T-helper 2 cell treated with Interferon-gamma antibody and Interleukin-4, amounts not matched to agents 5 μg/mL and 100 μg/mL, for 36 hours (primary cell): ENCODE results near the gene CDH13.

ENCODE experiments used
- DNase-seq: peaks from one replicate; pipeline ENCODE4 v3.0.0; 2021; ENCODE audit warnings: low spot score
- H3K27ac Mint-ChIP-seq: one replicate; pipeline ENCODE4 v1.8.0; 2021; ENCODE audit warnings: mild to moderate bottlenecking, mixed read lengths
- H3K27me3 Mint-ChIP-seq: one replicate; pipeline ENCODE4 v1.8.0; 2021; ENCODE audit warnings: low read depth, mixed read lengths
- H3K36me3 Mint-ChIP-seq: one replicate; pipeline ENCODE4 v1.8.0; 2021; ENCODE audit warnings: low read depth, mixed read lengths
- H3K4me1 Mint-ChIP-seq: one replicate; pipeline ENCODE4 v1.8.0; 2021; ENCODE audit warnings: low read depth, mixed read lengths
- H3K4me3 Mint-ChIP-seq: one replicate; pipeline ENCODE4 v1.8.0; 2022; ENCODE audit warnings: mild to moderate bottlenecking, moderate library complexity, mixed read lengths
- H3K9me3 Mint-ChIP-seq: one replicate; pipeline ENCODE4 v1.8.0; 2021; ENCODE audit warnings: mixed read lengths

CDH13 gene

DNA sequence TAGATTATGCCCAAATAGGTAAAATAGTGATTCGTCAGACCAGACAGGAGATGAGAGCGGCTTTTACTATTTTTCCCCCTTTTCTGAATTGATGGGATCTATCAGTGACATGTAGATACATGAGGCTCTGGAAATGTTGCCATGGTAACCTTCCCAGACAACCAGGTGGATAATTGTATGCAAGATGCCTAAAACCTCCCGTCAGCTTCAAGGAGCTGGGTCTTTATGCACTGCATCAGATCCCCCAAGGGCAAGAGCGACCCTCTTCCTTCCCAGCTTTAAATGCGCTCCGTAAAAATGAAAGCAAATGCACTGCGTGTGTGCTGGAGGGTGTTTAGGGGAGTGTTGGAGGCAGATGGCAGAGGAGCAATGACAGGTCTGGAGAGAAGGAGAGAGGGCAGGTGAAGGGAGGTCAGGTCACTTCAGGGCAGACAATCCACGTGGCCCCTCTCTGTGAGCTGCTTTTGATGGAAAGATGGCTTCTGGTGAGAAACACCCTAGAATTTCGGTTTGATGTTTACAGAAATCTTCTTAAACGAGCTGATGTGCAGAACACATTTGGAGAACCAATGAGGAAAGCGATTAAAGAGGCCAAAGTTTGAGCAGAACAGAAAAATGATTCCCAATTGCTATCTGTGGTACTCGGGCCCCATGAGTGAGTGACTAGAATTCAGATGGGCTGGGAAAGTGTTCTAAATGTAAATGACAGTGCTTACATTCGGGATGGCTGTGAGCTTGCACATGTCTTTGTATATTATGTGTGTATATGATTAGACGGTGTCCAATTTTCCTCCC is 719.3 kb downstream of the CDH13 start:
- Mint-ChIP-seq H3K27me3 (no peaks in the 10 kb centered on the region), H3K4me3 (no peak overlapping the region), H3K27ac (no peak overlapping the region), H3K36me3 (no peaks in the 10 kb centered on the region), H3K9me3 (no peaks in the 10 kb centered on the region), H3K4me1 (no peaks in the 10 kb centered on the region)
- DNase-seq: no peak

DNA sequence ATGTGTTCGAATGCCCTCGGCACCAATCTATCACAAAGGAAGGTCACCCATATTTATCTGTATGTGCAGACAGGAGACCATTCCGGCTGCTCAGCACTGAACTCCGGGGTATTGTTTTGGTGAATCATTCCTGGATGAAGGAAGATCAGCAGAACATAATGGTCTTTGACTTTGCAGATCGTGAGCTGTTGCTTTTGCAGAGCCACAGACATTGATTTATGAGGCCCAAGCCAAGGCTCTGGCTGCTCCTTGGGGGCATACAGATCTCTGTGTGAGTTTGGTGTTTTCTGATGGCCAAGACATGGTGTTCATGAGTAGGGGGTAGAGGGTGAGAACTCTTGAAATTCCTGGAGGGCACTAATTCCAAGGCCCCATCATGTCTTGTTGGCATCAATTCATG is 722.2 kb downstream of the CDH13 start:
- no peak for DNase-seq
- Mint-ChIP-seq H3K36me3 (no peaks in the 10 kb centered on the region), H3K4me1 (no peaks in the 10 kb centered on the region), H3K4me3 (no peak overlapping the region), H3K9me3 (no peaks in the 10 kb centered on the region), H3K27ac (no peak overlapping the region), H3K27me3 (no peaks in the 10 kb centered on the region)

DNA sequence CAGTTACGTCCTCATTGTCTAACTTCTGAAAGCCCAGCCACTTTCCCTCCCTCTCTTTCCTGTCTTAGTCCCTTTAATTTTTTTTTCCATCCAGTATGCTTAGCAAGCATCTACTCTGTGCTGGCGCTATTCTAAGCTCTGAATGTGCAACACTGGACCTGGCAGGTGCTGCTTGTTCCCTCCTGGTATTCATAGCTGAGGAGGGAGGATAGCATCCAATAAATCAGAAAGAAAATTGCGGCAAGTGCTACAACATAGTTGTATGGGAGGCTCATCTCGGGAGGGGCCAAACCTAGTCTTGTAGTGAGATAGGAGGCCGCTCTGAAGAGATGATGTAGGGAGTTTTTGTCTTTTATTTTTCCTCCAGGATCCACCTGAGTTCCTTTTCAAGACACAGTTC is 723.7 kb downstream of the CDH13 start:
- no peak for DNase-seq
- no peak overlapping the region for H3K27ac Mint-ChIP-seq
- no peaks in the 10 kb centered on the region for H3K4me1 Mint-ChIP-seq
- H3K9me3 Mint-ChIP-seq: no peaks in the 10 kb centered on the region
- no peaks in the 10 kb centered on the region for H3K27me3 Mint-ChIP-seq
- no peaks in the 10 kb centered on the region for H3K36me3 Mint-ChIP-seq
- no peak overlapping the region for H3K4me3 Mint-ChIP-seq

DNA sequence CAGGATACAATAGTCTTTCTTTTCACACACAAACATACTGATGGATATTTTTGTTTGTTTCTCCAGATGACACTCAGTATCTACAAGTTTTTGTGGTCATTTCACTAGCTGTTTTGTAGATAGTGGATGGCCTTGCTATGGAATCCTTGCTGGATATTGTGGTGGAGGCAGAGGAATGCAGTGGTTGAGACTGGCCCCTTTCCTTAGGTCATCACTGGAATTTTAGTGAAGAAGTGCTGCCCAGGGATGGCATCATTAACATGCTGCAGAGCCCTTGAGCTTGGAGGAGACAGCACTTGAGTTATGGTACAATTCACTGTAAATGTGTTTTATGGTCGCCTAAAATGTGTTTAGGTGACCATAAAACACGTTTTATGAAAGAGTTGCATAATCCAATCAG is 725.1 kb downstream of the CDH13 start:
- Mint-ChIP-seq H3K4me3 (no peak overlapping the region), H3K27me3 (no peaks in the 10 kb centered on the region), H3K9me3 (no peaks in the 10 kb centered on the region), H3K27ac (no peak overlapping the region), H3K36me3 (no peaks in the 10 kb centered on the region), H3K4me1 (no peaks in the 10 kb centered on the region)
- no peak for DNase-seq

DNA sequence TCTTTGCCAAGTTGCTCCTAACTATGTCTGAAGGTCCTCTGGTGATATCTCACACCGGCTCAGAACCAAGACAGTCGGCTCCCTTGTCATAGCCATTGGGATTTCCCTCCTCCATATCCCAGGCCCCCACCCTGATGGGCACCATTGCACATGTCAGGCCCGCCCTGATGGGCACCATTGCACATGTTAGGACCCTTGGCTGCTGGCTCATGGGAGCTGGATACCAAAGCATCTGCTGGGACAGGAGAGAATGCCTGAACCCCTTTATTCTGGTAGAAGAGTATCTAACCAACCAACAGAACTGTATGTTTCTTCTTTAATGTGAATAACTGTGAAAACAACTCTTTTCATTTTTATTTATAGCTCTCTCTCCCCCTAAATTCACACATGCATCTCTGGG is 726.5 kb downstream of the CDH13 start:
- Mint-ChIP-seq H3K36me3 (no peaks in the 10 kb centered on the region), H3K9me3 (no peaks in the 10 kb centered on the region), H3K27ac (no peak overlapping the region), H3K4me3 (no peak overlapping the region), H3K4me1 (no peaks in the 10 kb centered on the region), H3K27me3 (no peaks in the 10 kb centered on the region)
- no peak for DNase-seq

DNA sequence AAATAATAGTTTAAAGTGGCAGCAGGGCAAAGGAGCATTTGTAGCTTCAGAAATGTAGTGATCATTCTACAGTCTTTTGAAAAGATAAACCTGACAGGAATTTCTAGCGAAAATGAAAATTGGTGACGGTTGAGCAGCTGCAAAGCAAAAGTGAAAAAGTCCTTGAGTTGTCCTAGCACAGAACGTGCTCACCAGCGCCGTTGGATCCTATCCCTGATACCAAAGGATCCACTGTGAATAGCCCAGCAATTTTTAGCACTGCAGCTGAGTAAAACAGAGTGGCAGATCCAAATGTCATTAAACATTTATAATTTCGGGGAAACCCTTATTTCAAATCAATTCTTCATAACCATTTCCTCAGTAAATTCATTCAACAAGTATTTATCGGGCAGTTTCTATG is 727.2 kb downstream of the CDH13 start:
- Mint-ChIP-seq H3K4me1 (no peaks in the 10 kb centered on the region), H3K4me3 (no peak overlapping the region), H3K9me3 (no peaks in the 10 kb centered on the region), H3K27ac (no peak overlapping the region), H3K36me3 (no peaks in the 10 kb centered on the region), H3K27me3 (no peaks in the 10 kb centered on the region)
- DNase-seq: no peak

DNA sequence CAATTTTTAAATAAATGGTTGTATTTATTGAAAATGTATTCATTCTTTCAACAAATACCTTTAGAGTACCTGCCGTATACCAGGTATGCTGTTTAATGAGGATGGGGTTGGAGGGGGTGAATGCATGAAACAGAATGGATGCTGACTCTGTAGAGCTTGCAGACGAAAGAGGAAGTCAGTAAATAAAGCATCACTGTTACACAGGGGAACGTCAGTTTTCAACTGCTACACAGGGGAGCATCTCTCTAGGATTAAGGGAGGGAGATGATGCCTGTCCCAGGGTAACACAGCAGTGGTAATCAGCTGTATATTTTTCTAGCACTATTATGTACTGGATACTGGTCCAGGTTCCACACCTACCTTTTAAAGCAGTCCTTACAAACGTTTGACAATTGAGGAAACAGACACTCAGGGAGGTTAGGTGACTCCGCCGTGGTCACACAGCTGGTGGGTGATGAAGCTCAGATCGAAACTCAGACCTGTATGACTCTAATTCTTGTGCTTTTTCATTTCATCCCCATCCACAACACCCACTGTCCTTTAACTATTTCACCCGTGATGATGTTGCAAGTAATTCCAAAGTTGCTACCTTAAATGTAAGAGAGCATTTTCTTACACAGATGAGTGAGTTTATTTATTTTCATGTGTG is 728.9 kb downstream of the CDH13 start:
- no peaks in the 10 kb centered on the region for H3K9me3 Mint-ChIP-seq
- H3K4me3 Mint-ChIP-seq: no peak overlapping the region
- H3K36me3 Mint-ChIP-seq: no peaks in the 10 kb centered on the region
- no peaks in the 10 kb centered on the region for H3K27me3 Mint-ChIP-seq
- H3K4me1 Mint-ChIP-seq: no peaks in the 10 kb centered on the region
- no peak for DNase-seq
- no peak overlapping the region for H3K27ac Mint-ChIP-seq

DNA sequence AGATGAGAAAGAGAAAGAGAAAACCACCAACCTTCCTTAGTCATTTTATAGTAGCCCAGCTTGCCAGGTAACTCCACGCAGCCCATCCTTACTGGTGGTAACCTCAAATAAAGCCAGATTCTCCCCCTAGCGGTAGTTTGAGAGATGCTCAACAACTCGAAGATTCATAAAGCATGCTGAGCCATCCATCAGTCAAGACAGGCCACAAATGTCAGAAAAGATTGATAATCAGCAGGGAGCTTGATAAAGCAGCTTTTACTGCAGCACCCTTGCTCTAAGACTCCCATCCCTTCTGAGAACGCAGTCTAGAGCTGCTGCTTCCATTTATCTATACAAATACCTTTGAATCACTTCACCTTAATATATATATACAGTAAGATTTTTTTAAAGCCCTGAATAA is 729.5 kb downstream of the CDH13 start:
- DNase-seq: no peak
- Mint-ChIP-seq H3K27ac (no peak overlapping the region), H3K36me3 (no peaks in the 10 kb centered on the region), H3K4me3 (no peak overlapping the region), H3K27me3 (no peaks in the 10 kb centered on the region), H3K9me3 (no peaks in the 10 kb centered on the region), H3K4me1 (no peaks in the 10 kb centered on the region)

DNA sequence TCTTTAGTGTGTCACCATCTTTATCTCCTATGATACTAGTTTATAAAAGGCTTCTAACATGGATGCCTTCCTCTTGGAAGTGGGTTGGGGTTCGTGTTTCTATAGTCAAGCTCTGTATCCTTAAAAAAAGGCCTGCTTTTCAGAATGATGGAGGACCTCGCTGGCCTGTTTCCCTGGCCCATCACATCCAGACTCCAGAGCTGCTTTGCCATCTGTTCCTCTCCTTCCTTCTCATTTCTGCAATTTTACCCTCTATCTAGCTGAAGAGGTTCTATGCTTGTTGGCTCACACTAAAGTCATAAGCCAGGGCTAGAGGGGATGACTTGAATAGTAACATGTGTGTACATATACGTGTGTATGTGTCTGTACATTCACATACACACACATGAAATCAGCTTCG is 730.2 kb downstream of the CDH13 start:
- DNase-seq: no peak
- H3K27ac Mint-ChIP-seq: no peak overlapping the region
- no peak overlapping the region for H3K4me3 Mint-ChIP-seq

DNA sequence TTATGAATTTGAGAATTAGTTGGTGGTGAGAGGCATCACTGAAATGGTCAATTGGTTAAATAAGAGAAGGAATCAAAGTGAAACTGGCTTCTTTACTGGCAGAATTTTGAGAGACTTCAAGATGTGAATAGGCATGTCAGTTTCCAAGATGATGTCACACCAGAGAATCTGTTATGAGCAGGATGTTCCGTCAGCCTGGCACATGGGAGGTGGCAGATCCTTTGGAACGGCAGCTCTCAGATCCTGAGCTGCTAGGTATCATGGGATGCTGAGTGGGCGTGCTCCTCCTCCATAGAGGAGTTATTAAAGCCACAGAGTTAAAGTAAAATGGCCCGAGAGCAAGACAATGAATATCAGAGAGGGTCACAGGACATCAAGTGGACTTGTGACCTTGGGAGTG is 736.8 kb downstream of the CDH13 start:
- H3K4me3 Mint-ChIP-seq: no peak overlapping the region

More for the DNA sequence above, 730.2 kb downstream of the CDH13 start:
- H3K4me1 Mint-ChIP-seq: no peaks in the 10 kb centered on the region
- no peaks in the 10 kb centered on the region for H3K36me3 Mint-ChIP-seq
- H3K9me3 Mint-ChIP-seq: no peaks in the 10 kb centered on the region
- H3K27me3 Mint-ChIP-seq: no peaks in the 10 kb centered on the region

DNA sequence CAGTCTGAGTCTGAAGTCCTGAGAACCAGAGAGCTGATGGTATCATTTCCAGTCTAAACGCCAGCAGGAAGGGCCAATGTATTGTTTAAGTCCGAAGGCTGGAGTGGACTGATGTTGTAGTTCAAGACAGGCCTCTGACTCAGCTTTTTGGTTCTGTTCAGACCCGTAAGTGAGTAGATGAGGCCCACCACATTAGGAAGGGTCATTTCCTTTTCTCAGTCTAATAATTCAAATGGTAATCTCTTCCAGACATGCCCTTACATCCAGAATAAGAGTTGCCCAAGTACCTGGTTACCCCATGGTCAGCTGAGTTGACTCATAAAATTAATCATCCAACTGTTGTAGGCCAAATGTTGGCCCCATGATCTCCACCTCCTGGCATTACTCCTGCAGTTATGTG is 738.4 kb downstream of the CDH13 start:
- no peaks in the 10 kb centered on the region for H3K36me3 Mint-ChIP-seq
- H3K27ac Mint-ChIP-seq: no peak overlapping the region
- no peaks in the 10 kb centered on the region for H3K9me3 Mint-ChIP-seq
- DNase-seq: no peak
- no peak overlapping the region for H3K4me3 Mint-ChIP-seq
- H3K4me1 Mint-ChIP-seq: no peaks in the 10 kb centered on the region
- H3K27me3 Mint-ChIP-seq: no peaks in the 10 kb centered on the region

More for the DNA sequence above, 736.8 kb downstream of the CDH13 start:
- H3K9me3 Mint-ChIP-seq: no peaks in the 10 kb centered on the region
- no peak for DNase-seq
- H3K4me1 Mint-ChIP-seq: no peaks in the 10 kb centered on the region
- no peak overlapping the region for H3K27ac Mint-ChIP-seq
- no peaks in the 10 kb centered on the region for H3K27me3 Mint-ChIP-seq
- no peaks in the 10 kb centered on the region for H3K36me3 Mint-ChIP-seq

DNA sequence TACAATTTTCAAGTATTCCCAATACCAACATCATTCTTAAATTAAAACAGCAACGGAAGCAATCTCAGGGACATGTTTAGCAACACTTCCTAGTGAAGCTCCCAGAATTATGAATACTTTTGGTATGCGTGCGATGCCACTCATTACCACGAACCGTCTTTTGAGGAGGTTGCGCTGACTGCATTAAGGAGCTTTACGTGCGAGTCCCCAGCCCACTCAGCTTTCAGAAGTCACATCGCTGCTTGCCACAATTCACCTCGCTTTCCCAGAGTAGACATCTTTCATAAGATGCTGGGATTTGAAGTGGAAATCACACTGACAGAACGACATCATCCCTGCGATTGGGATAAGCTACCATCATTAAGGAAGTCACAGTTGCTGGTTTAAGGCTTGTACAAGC is 739.5 kb downstream of the CDH13 start:
- Mint-ChIP-seq H3K4me3 (no peak overlapping the region), H3K36me3 (no peaks in the 10 kb centered on the region), H3K4me1 (no peaks in the 10 kb centered on the region), H3K9me3 (no peaks in the 10 kb centered on the region), H3K27me3 (no peaks in the 10 kb centered on the region), H3K27ac (no peak overlapping the region)
- no peak for DNase-seq

DNA sequence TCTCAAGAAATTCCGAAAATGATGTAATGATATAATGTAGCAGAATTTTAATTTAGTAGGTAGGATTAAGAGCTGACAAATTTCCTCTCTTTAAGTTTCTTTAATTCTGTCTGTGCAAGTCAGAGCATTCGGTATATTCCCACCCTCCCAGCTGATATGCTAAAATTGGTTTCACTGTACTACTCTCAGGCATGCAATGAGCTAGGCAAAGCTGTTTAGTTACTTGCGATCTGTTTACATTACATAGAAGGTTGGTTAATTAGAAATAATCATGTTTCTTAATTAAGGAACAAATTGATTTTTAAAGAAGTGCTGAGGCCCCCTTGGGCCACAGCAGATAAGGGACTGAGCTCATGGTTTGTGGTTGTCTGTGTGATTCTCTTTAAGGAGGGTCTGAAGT is 748.2 kb downstream of the CDH13 start:
- Mint-ChIP-seq H3K4me1 (no peaks in the 10 kb centered on the region), H3K9me3 (no peaks in the 10 kb centered on the region), H3K27me3 (no peaks in the 10 kb centered on the region), H3K4me3 (no peak overlapping the region), H3K27ac (no peak overlapping the region), H3K36me3 (no peaks in the 10 kb centered on the region)
- no peak for DNase-seq

DNA sequence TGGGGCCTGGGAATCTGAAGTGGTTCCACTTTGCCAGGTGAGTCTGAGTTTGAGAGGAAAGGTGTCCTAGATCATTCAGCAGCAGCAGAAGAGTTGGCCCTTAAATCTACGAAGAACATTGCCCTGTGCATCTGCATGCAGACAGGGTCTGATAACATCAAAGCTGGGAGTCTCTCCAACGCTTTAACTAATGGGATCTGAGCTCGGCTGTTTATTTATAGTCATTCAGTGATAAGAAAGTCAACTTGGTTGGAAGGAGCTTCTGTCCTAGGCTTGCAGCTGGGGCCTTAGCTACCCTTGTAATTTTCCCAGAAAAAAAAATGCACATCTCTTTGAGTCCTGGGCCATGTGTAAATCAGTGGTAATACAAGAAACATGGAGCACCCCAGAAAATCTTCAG is 763.0 kb downstream of the CDH13 start:
- no peak overlapping the region for H3K4me3 Mint-ChIP-seq
- no peaks in the 10 kb centered on the region for H3K36me3 Mint-ChIP-seq
- DNase-seq: no peak
- peaks cover 21% of the 10 kb centered on the region for H3K9me3 Mint-ChIP-seq
- no peaks in the 10 kb centered on the region for H3K4me1 Mint-ChIP-seq
- H3K27me3 Mint-ChIP-seq: no peaks in the 10 kb centered on the region
- no peak overlapping the region for H3K27ac Mint-ChIP-seq

DNA sequence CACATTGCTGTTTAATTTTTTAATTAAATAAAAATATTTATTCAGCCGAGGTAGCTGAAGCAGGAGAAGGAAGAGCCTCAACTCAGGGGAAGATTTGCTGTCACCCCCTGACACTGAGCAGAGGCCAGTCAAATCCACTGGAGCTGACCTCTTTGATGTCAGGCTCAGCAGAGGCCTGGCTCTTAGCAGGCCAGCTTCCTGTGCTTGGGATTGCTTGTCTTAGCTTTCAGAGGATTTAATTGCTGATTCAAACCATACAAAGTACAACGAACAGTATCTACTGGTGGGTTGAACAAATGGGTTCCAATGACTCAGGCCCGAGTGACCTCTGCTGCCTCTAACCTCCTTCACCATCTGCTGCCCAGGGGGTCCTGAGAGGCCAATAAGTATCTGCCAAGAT is 764.0 kb downstream of the CDH13 start:
- H3K4me3 Mint-ChIP-seq: no peak overlapping the region
- no peaks in the 10 kb centered on the region for H3K27me3 Mint-ChIP-seq
- no peaks in the 10 kb centered on the region for H3K36me3 Mint-ChIP-seq
- H3K9me3 Mint-ChIP-seq: peaks cover 21% of the 10 kb centered on the region
- H3K4me1 Mint-ChIP-seq: no peaks in the 10 kb centered on the region
- no peak overlapping the region for H3K27ac Mint-ChIP-seq
- DNase-seq: no peak
